ENCODE results near the gene PLD5.

GRCh38 chr1:242219298-242219901, 305.1 kb downstream of the PLD5 start:
- TF ChIP-seq YY1 (IDR thresholded peaks at IDR 0.05; ENCODE audit: low read depth) (no peak), TEAD4 (IDR thresholded peaks at IDR 0.05) (no peak), TAF1 (IDR thresholded peaks at IDR 0.05; ENCODE audit: low read depth) (no peak), NFIC (IDR thresholded peaks at IDR 0.05) (no peak), EP300 (IDR thresholded peaks at IDR 0.05; ENCODE audit: borderline replicate concordance) (no peak), MAX (IDR thresholded peaks at IDR 0.05) (no peak)
